ENCODE measurements around the gene HSPH1.

HSPH1 gene

GRCh38 chr13:31111136-31111535 lies 50.6 kb downstream of the HSPH1 start:
- Histone ChIP-seq H3K9me3 (ENCODE audit: insufficient read depth, low read depth, low read length) (no peaks in the 10 kb centered on the region), H3K4me1 (ENCODE audit: insufficient read depth, low read length, poor library complexity, severe bottlenecking) (no peaks in the 10 kb centered on the region), H2AFZ (ENCODE audit: low read length) (no peak overlapping the region), H3K9me2 (replicated peaks; ENCODE audit: low read depth, low read length) (no peaks in the 10 kb centered on the region), H3F3A (ENCODE audit: low read depth) (no peaks in the 10 kb centered on the region), H4K20me1 (ENCODE audit: insufficient read depth, low read length, poor library complexity, severe bottlenecking) (no peaks in the 10 kb centered on the region), H3K4me3 (ENCODE audit: low read length, poor library complexity, severe bottlenecking) (no peak overlapping the region), H3K79me2 (ENCODE audit: insufficient read depth, low read length) (no peaks in the 10 kb centered on the region), H3K4me2 (ENCODE audit: low read depth, low read length, poor library complexity, severe bottlenecking) (no peak overlapping the region), H3K36me3 (ENCODE audit: insufficient read depth, low read length) (no peaks in the 10 kb centered on the region), H3K27me3 (ENCODE audit: insufficient read depth, low read length, poor library complexity, severe bottlenecking) (peaks cover 10% of the 10 kb centered on the region), H3K9ac (ENCODE audit: low read depth, low read length, poor library complexity, severe bottlenecking) (no peak overlapping the region)
- no peak for TF ChIP-seq EZH2phosphoT487 (IDR thresholded peaks at IDR 0.05; ENCODE audit: borderline replicate concordance)
- no peak for TF ChIP-seq CTCF (conservative IDR thresholded peaks at IDR 0.05; ENCODE audit: low read length)

GRCh38 chr13:31110617-31111016 lies 51.1 kb downstream of the HSPH1 start:
- H3F3A ChIP-seq (ENCODE audit: low read depth): no peaks in the 10 kb centered on the region
- no peak overlapping the region for H3K9ac ChIP-seq (ENCODE audit: low read depth, low read length, poor library complexity, severe bottlenecking)
- no peaks in the 10 kb centered on the region for H3K9me3 ChIP-seq (ENCODE audit: insufficient read depth, low read depth, low read length)
- no peak overlapping the region for H3K4me2 ChIP-seq (ENCODE audit: low read depth, low read length, poor library complexity, severe bottlenecking)
- H3K79me2 ChIP-seq (ENCODE audit: insufficient read depth, low read length): no peaks in the 10 kb centered on the region
- no peaks in the 10 kb centered on the region for H3K36me3 ChIP-seq (ENCODE audit: insufficient read depth, low read length)
- H3K4me1 ChIP-seq (ENCODE audit: insufficient read depth, low read length, poor library complexity, severe bottlenecking): no peaks in the 10 kb centered on the region
- no peaks in the 10 kb centered on the region for H4K20me1 ChIP-seq (ENCODE audit: insufficient read depth, low read length, poor library complexity, severe bottlenecking)
- peaks cover 6% of the 10 kb centered on the region for H3K27me3 ChIP-seq (ENCODE audit: insufficient read depth, low read length, poor library complexity, severe bottlenecking)
- H3K4me3 ChIP-seq (ENCODE audit: low read length, poor library complexity, severe bottlenecking): no peak overlapping the region
- no peak overlapping the region for H2AFZ ChIP-seq (ENCODE audit: low read length)
- no peaks in the 10 kb centered on the region for H3K9me2 ChIP-seq (replicated peaks; ENCODE audit: low read depth, low read length)
- no peak for TF ChIP-seq EZH2phosphoT487 (IDR thresholded peaks at IDR 0.05; ENCODE audit: borderline replicate concordance)

- no peaks in the 10 kb centered on the region for H3K4me1 ChIP-seq (ENCODE audit: insufficient read depth, low read length, poor library complexity, severe bottlenecking)
- peaks cover 1% of the 10 kb centered on the region for H3K27me3 ChIP-seq (ENCODE audit: insufficient read depth, low read length, poor library complexity, severe bottlenecking)
- no peaks in the 10 kb centered on the region for H3K9me2 ChIP-seq (replicated peaks; ENCODE audit: low read depth, low read length)
- H3K36me3 ChIP-seq (ENCODE audit: insufficient read depth, low read length): no peaks in the 10 kb centered on the region
- no peaks in the 10 kb centered on the region for H3F3A ChIP-seq (ENCODE audit: low read depth)
- H3K4me3 ChIP-seq (ENCODE audit: low read length, poor library complexity, severe bottlenecking): no peak overlapping the region
- H3K4me2 ChIP-seq (ENCODE audit: low read depth, low read length, poor library complexity, severe bottlenecking): no peak overlapping the region
- no peak for TF ChIP-seq EZH2phosphoT487 (IDR thresholded peaks at IDR 0.05; ENCODE audit: borderline replicate concordance)
- no peak for TF ChIP-seq CTCF (conservative IDR thresholded peaks at IDR 0.05; ENCODE audit: low read length)
- H2AFZ ChIP-seq (ENCODE audit: low read length): no peak overlapping the region
- H4K20me1 ChIP-seq (ENCODE audit: insufficient read depth, low read length, poor library complexity, severe bottlenecking): no peaks in the 10 kb centered on the region
- no peak overlapping the region for H3K9ac ChIP-seq (ENCODE audit: low read depth, low read length, poor library complexity, severe bottlenecking)
- no peaks in the 10 kb centered on the region for H3K9me3 ChIP-seq (ENCODE audit: insufficient read depth, low read depth, low read length)
- no peaks in the 10 kb centered on the region for H3K79me2 ChIP-seq (ENCODE audit: insufficient read depth, low read length)
Observed at GRCh38 chr13:31110169-31110568, 51.5 kb downstream of the HSPH1 start.

GRCh38 chr13:31107109-31107508 lies 54.6 kb downstream of the HSPH1 start:
- Histone ChIP-seq H3K4me1 (ENCODE audit: insufficient read depth, low read length, poor library complexity, severe bottlenecking) (no peaks in the 10 kb centered on the region), H3K4me3 (ENCODE audit: low read length, poor library complexity, severe bottlenecking) (no peak overlapping the region), H2AFZ (ENCODE audit: low read length) (no peak overlapping the region), H3K79me2 (ENCODE audit: insufficient read depth, low read length) (no peaks in the 10 kb centered on the region), H3K27me3 (ENCODE audit: insufficient read depth, low read length, poor library complexity, severe bottlenecking) (no peaks in the 10 kb centered on the region), H3K9me2 (replicated peaks; ENCODE audit: low read depth, low read length) (no peaks in the 10 kb centered on the region), H4K20me1 (ENCODE audit: insufficient read depth, low read length, poor library complexity, severe bottlenecking) (no peaks in the 10 kb centered on the region), H3K4me2 (ENCODE audit: low read depth, low read length, poor library complexity, severe bottlenecking) (no peak overlapping the region), H3K9ac (ENCODE audit: low read depth, low read length, poor library complexity, severe bottlenecking) (no peak overlapping the region), H3K36me3 (ENCODE audit: insufficient read depth, low read length) (no peaks in the 10 kb centered on the region), H3F3A (ENCODE audit: low read depth) (no peaks in the 10 kb centered on the region), H3K9me3 (ENCODE audit: insufficient read depth, low read depth, low read length) (no peaks in the 10 kb centered on the region)
- no peak for TF ChIP-seq CTCF (conservative IDR thresholded peaks at IDR 0.05; ENCODE audit: low read length)
